H9 (cell line): Measurements from ENCODE around the gene CFAP107. TPM values are rescaled to one million over a fixed set of nuclear protein-coding genes. Genes with fewer than 3 reads are reported as not detected.

ENCODE experiments used
- DNase-seq: peaks from one replicate; pipeline ENCODE4 v3.0.0-alpha.2; 2017
- H2AFZ ChIP-seq: one replicate; pipeline ENCODE4 v1.6.1; 2013; ENCODE audit warnings: mild to moderate bottlenecking, low read length, control low read depth, moderate library complexity
- H2AK5ac ChIP-seq: 2 replicates; pipeline ENCODE4 v1.6.1; 2013; ENCODE audit warnings: low read length, control low read depth, mixed read lengths; ENCODE audit not compliant: insufficient read length
- H2BK120ac ChIP-seq: one replicate; pipeline ENCODE4 v1.6.1; 2013; ENCODE audit warnings: low read depth, mild to moderate bottlenecking, low read length, control low read depth, inconsistent platforms; ENCODE audit not compliant: poor library complexity, severe bottlenecking
- H2BK12ac ChIP-seq: 2 replicates; pipeline ENCODE4 v1.6.1; 2013; ENCODE audit warnings: low read length, control low read depth, mixed read lengths, low read depth; ENCODE audit not compliant: insufficient read length
- H2BK15ac ChIP-seq: 2 replicates; pipeline ENCODE4 v1.6.1; 2013; ENCODE audit warnings: low read depth, low read length, control low read depth
- H2BK20ac ChIP-seq: one replicate; pipeline ENCODE4 v1.6.1; 2013; ENCODE audit warnings: low read depth, mild to moderate bottlenecking, low read length, control low read depth, inconsistent platforms; ENCODE audit not compliant: poor library complexity, severe bottlenecking
- H2BK5ac ChIP-seq: 2 replicates; pipeline ENCODE4 v1.6.1; 2013; ENCODE audit warnings: low read length, control low read depth, mixed read lengths; ENCODE audit not compliant: insufficient read length
- H3K14ac ChIP-seq: 2 replicates; pipeline ENCODE4 v1.6.1; 2013; ENCODE audit warnings: low read length, control low read depth; ENCODE audit not compliant: insufficient read depth
- H3K18ac ChIP-seq: 2 replicates; pipeline ENCODE4 v1.6.1; 2013; ENCODE audit warnings: low read depth, mild to moderate bottlenecking, mixed read lengths, low read length, control low read depth; ENCODE audit not compliant: insufficient read length
- H3K23ac ChIP-seq: 2 replicates; pipeline ENCODE4 v1.6.1; 2013; ENCODE audit warnings: low read length, control low read depth, mixed read lengths, low read depth; ENCODE audit not compliant: insufficient read length
- H3K23me2 ChIP-seq: 2 replicates; pipeline ENCODE4 v1.6.1; 2013; ENCODE audit warnings: low read depth, mild to moderate bottlenecking, mixed read lengths, low read length, control low read depth; ENCODE audit not compliant: insufficient read length, poor library complexity, severe bottlenecking
- H3K27ac ChIP-seq: 2 replicates; pipeline ENCODE4 v1.5.1; 2013; ENCODE audit warnings: low read length, control low read depth, mixed read lengths, low read depth; ENCODE audit not compliant: insufficient read length
- H3K27me3 ChIP-seq: 2 replicates; pipeline ENCODE4 v1.6.1; 2013; ENCODE audit warnings: low read length, control low read depth, inconsistent platforms; ENCODE audit not compliant: insufficient read depth
- H3K4ac ChIP-seq: 2 replicates; pipeline ENCODE4 v1.6.1; 2013; ENCODE audit warnings: low read depth, mild to moderate bottlenecking, control low read depth, inconsistent platforms, low read length, moderate library complexity
- H3K4me1 ChIP-seq: 2 replicates; pipeline ENCODE4 v1.6.1; 2013; ENCODE audit warnings: low read length, control low read depth, inconsistent platforms; ENCODE audit not compliant: insufficient read depth
- H3K4me2 ChIP-seq: 2 replicates; pipeline ENCODE4 v1.6.1; 2013; ENCODE audit warnings: low read length, control low read depth, mixed read lengths; ENCODE audit not compliant: insufficient read length, insufficient read depth
- H3K56ac ChIP-seq: 2 replicates; pipeline ENCODE4 v1.6.1; 2013; ENCODE audit warnings: low read depth, mild to moderate bottlenecking, mixed read lengths, low read length, control low read depth; ENCODE audit not compliant: insufficient read length
- H3K79me1 ChIP-seq: 2 replicates; pipeline ENCODE4 v1.6.1; 2013; ENCODE audit warnings: low read depth, mild to moderate bottlenecking, moderate library complexity, low read length, control low read depth, inconsistent platforms; ENCODE audit not compliant: insufficient read depth, poor library complexity, severe bottlenecking
- H3K79me2 ChIP-seq: 2 replicates; pipeline ENCODE4 v1.6.1; 2013; ENCODE audit warnings: low read length, control low read depth, inconsistent platforms; ENCODE audit not compliant: insufficient read depth
- H3K9ac ChIP-seq: 2 replicates; pipeline ENCODE4 v1.6.1; 2013; ENCODE audit warnings: low read length, control low read depth, mixed read lengths; ENCODE audit not compliant: insufficient read length; ENCODE audit errors: extremely low read depth
- H3K9me3 ChIP-seq: one replicate; pipeline ENCODE4 v1.6.1; 2013; ENCODE audit warnings: low read depth, low read length, inconsistent platforms; ENCODE audit not compliant: control insufficient read depth
- H3T11ph ChIP-seq: one replicate; pipeline ENCODE4 v1.6.1; 2013; ENCODE audit warnings: mild to moderate bottlenecking, low read length, control low read depth, inconsistent platforms
- H4K20me1 ChIP-seq: one replicate; pipeline ENCODE4 v1.6.1; 2013; ENCODE audit not compliant: control insufficient read depth, insufficient read length, insufficient read depth
- H4K5ac ChIP-seq: 2 replicates; pipeline ENCODE4 v1.6.1; 2013; ENCODE audit warnings: low read depth, mild to moderate bottlenecking, mixed read lengths, low read length, control low read depth; ENCODE audit not compliant: insufficient read length
- H4K8ac ChIP-seq: replicated peaks from 2 replicates; pipeline ENCODE4 v1.6.1; 2013; ENCODE audit warnings: low read length, control low read depth, mixed read lengths, low read depth; ENCODE audit not compliant: insufficient read length
- H4K91ac ChIP-seq: 2 replicates; pipeline ENCODE4 v1.6.1; 2013; ENCODE audit warnings: low read depth, mild to moderate bottlenecking, moderate library complexity, mixed read lengths, low read length, control low read depth; ENCODE audit not compliant: insufficient read length
- H3K27ac Mint-ChIP-seq, 3 experiments: 2 replicates in 2 of 3; 3 replicates in 1 of 3; pipeline ENCODE4 v1.8.0; 2020 to 2021; ENCODE audit warnings: mixed read lengths in 3 of 3, mild to moderate bottlenecking in 1 of 3, moderate library complexity in 1 of 3
- H3K27me3 Mint-ChIP-seq: 2 replicates; pipeline ENCODE4 v1.8.0; 2021; ENCODE audit warnings: low read depth, mild to moderate bottlenecking, moderate library complexity, mixed read lengths
- H3K36me3 Mint-ChIP-seq, 3 experiments: 2 replicates in 2 of 3; 3 replicates in 1 of 3; pipeline ENCODE4 v1.8.0; 2020 to 2021; ENCODE audit warnings: low read depth in 3 of 3, mixed read lengths in 3 of 3; ENCODE audit not compliant: insufficient read depth in 1 of 3
- H3K4me1 Mint-ChIP-seq, 2 experiments: 2 replicates each; pipeline ENCODE4 v1.8.0; 2020; ENCODE audit warnings: mixed read lengths in 2 of 2
- H3K4me3 Mint-ChIP-seq, 2 experiments: 2 replicates in 1 of 2; 3 replicates in 1 of 2; pipeline ENCODE4 v1.8.0; 2020 to 2021; ENCODE audit warnings: mild to moderate bottlenecking in 2 of 2, mixed read lengths in 2 of 2, moderate library complexity in 1 of 2
- H3K9me3 Mint-ChIP-seq, 2 experiments: 2 replicates in 1 of 2; 3 replicates in 1 of 2; pipeline ENCODE4 v1.8.0; 2020; ENCODE audit warnings: mild to moderate bottlenecking in 2 of 2, mixed read lengths in 2 of 2, moderate library complexity in 1 of 2
- WGBS: extraction: QIAGEN DNeasy Blood & Tissue Kit; methylation state at CpG from one replicate; pipeline ENCODE4 v1.1.7; 2013; ENCODE audit warnings: missing lambda C conversion rate, low lambda C conversion rate, mixed read lengths; ENCODE audit not compliant: insufficient read length; ENCODE audit errors: extremely low coverage; 5-methylcytosine and 5-hydroxymethylcytosine counted together
- total RNA-seq: library from RNA; stranded (reverse); gene quantifications from 2 replicates; pipeline ENCODE4 v1.2.1, GENCODE V29; 2021
- TF ChIP-seq, protein P1 (sequence below): fragments of 200-600 bp; sonication (generic); conservative IDR thresholded peaks from 3 replicates; pipeline ENCODE4 v1.8.0; 2021; ENCODE audit warnings: antibody characterized with exemption, mild to moderate bottlenecking

The CFAP107 gene
- total RNA-seq, 1 experiment from 2014 or later, result not detected

DNA sequence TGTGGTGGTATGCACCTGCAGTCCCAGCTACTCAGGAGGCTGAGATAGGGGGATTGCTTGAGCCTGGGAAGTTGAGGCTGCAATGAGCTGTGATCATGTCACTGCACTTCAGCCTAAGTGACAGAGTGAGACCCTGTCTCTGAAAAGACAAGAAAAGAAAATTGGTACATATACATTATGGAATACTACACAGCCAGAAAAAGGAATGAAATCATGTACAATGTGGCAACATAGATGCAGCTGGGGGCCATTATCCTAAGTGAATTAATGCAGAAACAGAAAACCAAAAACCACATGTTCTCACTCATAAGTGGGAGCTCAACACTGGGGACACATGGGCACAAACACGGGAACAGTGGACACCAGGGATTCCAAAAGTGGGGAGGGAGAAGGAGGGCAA, 7.1 kb upstream of the CFAP107 start:
- no peak overlapping the region for H3K4ac ChIP-seq
- H4K8ac ChIP-seq, result no peak overlapping the region
- H2BK20ac ChIP-seq, result no peak overlapping the region
- no peaks in the 10 kb centered on the region for H3K27me3 ChIP-seq
- H2BK5ac ChIP-seq, result no peak overlapping the region
- no peak overlapping the region for H3K4me3 Mint-ChIP-seq
- H4K91ac ChIP-seq, result no peak overlapping the region
- H3K4me1 ChIP-seq, result peaks cover 3% of the 10 kb centered on the region; the same call in 1 of the 2 replicates
- H3K36me3 Mint-ChIP-seq, result no peaks in the 10 kb centered on the region
- H3K9me3 ChIP-seq, result no peaks in the 10 kb centered on the region
- H2BK15ac ChIP-seq, result no peak overlapping the region
- no peak overlapping the region for H4K5ac ChIP-seq
- no peak overlapping the region for H3T11ph ChIP-seq
- H3K9ac ChIP-seq, result no peak overlapping the region
- H3K27ac ChIP-seq, result no peak overlapping the region
- H3K14ac ChIP-seq, result no peak overlapping the region
- no peak overlapping the region for H2BK120ac ChIP-seq
- no peaks in the 10 kb centered on the region for H3K27me3 Mint-ChIP-seq
- H3K56ac ChIP-seq, result no peak overlapping the region
- no peak overlapping the region for H3K4me2 ChIP-seq
- H4K20me1 ChIP-seq, result no peaks in the 10 kb centered on the region
- H3K79me2 ChIP-seq, result no peaks in the 10 kb centered on the region
- no peak overlapping the region for H3K23ac ChIP-seq
- TF ChIP-seq, protein P1, sequence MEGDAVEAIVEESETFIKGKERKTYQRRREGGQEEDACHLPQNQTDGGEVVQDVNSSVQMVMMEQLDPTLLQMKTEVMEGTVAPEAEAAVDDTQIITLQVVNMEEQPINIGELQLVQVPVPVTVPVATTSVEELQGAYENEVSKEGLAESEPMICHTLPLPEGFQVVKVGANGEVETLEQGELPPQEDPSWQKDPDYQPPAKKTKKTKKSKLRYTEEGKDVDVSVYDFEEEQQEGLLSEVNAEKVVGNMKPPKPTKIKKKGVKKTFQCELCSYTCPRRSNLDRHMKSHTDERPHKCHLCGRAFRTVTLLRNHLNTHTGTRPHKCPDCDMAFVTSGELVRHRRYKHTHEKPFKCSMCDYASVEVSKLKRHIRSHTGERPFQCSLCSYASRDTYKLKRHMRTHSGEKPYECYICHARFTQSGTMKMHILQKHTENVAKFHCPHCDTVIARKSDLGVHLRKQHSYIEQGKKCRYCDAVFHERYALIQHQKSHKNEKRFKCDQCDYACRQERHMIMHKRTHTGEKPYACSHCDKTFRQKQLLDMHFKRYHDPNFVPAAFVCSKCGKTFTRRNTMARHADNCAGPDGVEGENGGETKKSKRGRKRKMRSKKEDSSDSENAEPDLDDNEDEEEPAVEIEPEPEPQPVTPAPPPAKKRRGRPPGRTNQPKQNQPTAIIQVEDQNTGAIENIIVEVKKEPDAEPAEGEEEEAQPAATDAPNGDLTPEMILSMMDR, result no peak
- WGBS, result no CpG with 5 or more reads among the region's 1 CpG
- no peak overlapping the region for H3K18ac ChIP-seq
- no peaks in the 10 kb centered on the region for H3K23me2 ChIP-seq
- no peaks in the 10 kb centered on the region for H3K79me1 ChIP-seq
- H3K27ac Mint-ChIP-seq, result no peak overlapping the region
- DNase-seq, result no peak
- H2AK5ac ChIP-seq, result no peak overlapping the region
- H2AFZ ChIP-seq, result no peak overlapping the region
- peaks cover 7% of the 10 kb centered on the region in 2 experiments; a peak in 3 of 4 replicates for H3K4me1 Mint-ChIP-seq
- H2BK12ac ChIP-seq, result no peak overlapping the region
- peaks cover 3 to 4% of the 10 kb centered on the region in 2 experiments; a peak in 4 of 5 replicates for H3K9me3 Mint-ChIP-seq
